Activated CD4-positive, CD25-positive, alpha-beta regulatory T cell treated with anti-CD3 and anti-CD28 coated beads, Interleukin-2, amount 50 U/mL, for 24 hours (primary cell): ENCODE results near the gene PIP4K2B.
A peak's percentile ranks its signal among the peaks of the same experiment; 100 is the strongest.
"Not testable (repeated sequence)": the region's sequence is repeated elsewhere in the genome, so short reads cannot be mapped to it uniquely, and the experiment has no call there.

Source experiments
- ATAC-seq, 2 donors: fragments of 150-1000 bp; cut with Tn5 transposase; one replicate each; pipeline ENCODE4 v1.10.0; 2021; ENCODE audit warnings: mild to moderate bottlenecking in 1 of 2, moderate library complexity in 1 of 2

The PIP4K2B gene

GRCh38 chr17:38799501-38800236 is at the start of gene PIP4K2B:
Gene PIP4K2B, minus strand, starts transcription at chr17:38799556. Its CDS starts 132 bp downstream, at chr17:38799424.
- ATAC-seq: peak; percentile 80 to 83

- no peak for ATAC-seq
Observed at GRCh38 chr17:38848557-38848891, 49.2 kb upstream of the PIP4K2B start.

GRCh38 chr17:38844261-38844757 is 45.0 kb upstream of the PIP4K2B start:
- ATAC-seq: no peak

- ATAC-seq: no peak
Observed at GRCh38 chr17:38825762-38826247, 26.4 kb upstream of the PIP4K2B start.

- ATAC-seq: peak; percentile 81 to 84
Observed at GRCh38 chr17:38824899-38825761, 25.8 kb upstream of the PIP4K2B start, which contains the start of gene CWC25. Gene CWC25, minus strand, starts transcription at chr17:38825321. Its CDS starts 138 bp downstream, at chr17:38825183.

- ATAC-seq: peak; percentile 53 to 84
Observed at GRCh38 chr17:38815576-38816193, 16.3 kb upstream of the PIP4K2B start.

- ATAC-seq: no peak
Observed at GRCh38 chr17:38809828-38810227, 10.5 kb upstream of the PIP4K2B start.

GRCh38 chr17:38800237-38800760 is 943 bp upstream of the PIP4K2B start:
- ATAC-seq: no peak

- ATAC-seq: peak; percentile 31 to 34
Observed at GRCh38 chr17:38798614-38799500, 499 bp downstream of the PIP4K2B start.

- ATAC-seq: no peak
Observed at GRCh38 chr17:38797828-38798227, 1.5 kb downstream of the PIP4K2B start.

GRCh38 chr17:38797158-38797490 is 2.2 kb downstream of the PIP4K2B start:
- no peak for ATAC-seq

GRCh38 chr17:38796451-38797157 is 2.8 kb downstream of the PIP4K2B start:
- no peak for ATAC-seq

GRCh38 chr17:38794221-38794620 is 5.1 kb downstream of the PIP4K2B start:
- ATAC-seq: no peak

GRCh38 chr17:38791162-38791561 is 8.2 kb downstream of the PIP4K2B start:
- ATAC-seq: no peak

- not testable (repeated sequence) for ATAC-seq
Observed at GRCh38 chr17:38790148-38790707, 9.1 kb downstream of the PIP4K2B start.

GRCh38 chr17:38789185-38789584 is 10.2 kb downstream of the PIP4K2B start:
- no peak for ATAC-seq

GRCh38 chr17:38787999-38788398 is 11.4 kb downstream of the PIP4K2B start:
- not testable (repeated sequence) for ATAC-seq

GRCh38 chr17:38786372-38786771 is 13.0 kb downstream of the PIP4K2B start:
- ATAC-seq: no peak

- no peak for ATAC-seq
Observed at GRCh38 chr17:38783227-38783626, 16.1 kb downstream of the PIP4K2B start.

GRCh38 chr17:38779965-38780752 is 19.2 kb downstream of the PIP4K2B start:
- no peak for ATAC-seq
